GM19467 (cell line): ENCODE results near the gene GGT1.
"Not testable (repeated sequence)": the region's sequence is repeated elsewhere in the genome, so short reads cannot be mapped to it uniquely, and the experiment has no call there.

Source experiments
- ATAC-seq: cut with Tn5 transposase; IDR thresholded peaks from one replicate; pipeline ENCODE4 v1.9.1; 2021; ENCODE audit warnings: mild to moderate bottlenecking, moderate library complexity; ENCODE audit not compliant: unreplicated experiment

Gene GGT1

DNA sequence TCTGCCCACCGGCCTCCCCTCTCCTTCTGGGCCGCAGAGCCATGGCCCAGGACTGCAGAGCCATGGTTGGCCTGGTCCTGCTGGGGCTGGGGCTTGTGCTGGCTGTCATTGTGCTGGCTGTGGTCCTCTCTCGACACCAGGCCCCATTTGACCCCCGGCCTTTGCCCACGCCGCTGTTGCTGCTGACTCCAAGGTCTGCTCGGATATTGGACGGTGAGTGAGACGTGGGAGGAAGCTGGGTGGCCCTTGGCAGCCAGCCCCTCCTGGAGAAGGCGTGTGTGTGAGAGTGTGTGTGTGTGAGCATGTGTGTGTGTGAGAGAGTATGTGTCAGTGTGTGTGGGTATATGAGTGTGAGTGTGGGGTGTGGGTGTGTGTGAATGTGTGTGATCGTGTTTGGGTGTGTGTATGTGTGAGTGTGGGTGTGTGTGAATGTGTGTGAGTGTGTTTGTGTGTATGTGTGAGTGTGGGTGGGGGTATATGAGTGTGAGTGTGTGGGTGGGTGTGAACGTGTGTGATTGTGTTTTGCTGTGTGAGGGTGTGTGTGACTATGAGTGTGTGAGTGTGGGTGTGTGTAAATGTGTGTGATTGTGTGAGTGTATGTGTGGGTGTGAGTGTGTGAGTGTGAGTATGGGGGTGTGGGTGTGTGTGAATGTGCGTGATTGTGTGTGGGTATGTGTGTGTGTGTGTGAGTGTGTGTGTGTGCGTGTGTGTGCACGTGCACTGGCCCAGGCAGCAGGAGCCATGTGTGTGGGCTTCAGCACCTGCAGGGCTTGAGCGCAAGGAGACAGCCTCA, 30.4 kb downstream of the GGT1 start:
- not testable (repeated sequence) for ATAC-seq

DNA sequence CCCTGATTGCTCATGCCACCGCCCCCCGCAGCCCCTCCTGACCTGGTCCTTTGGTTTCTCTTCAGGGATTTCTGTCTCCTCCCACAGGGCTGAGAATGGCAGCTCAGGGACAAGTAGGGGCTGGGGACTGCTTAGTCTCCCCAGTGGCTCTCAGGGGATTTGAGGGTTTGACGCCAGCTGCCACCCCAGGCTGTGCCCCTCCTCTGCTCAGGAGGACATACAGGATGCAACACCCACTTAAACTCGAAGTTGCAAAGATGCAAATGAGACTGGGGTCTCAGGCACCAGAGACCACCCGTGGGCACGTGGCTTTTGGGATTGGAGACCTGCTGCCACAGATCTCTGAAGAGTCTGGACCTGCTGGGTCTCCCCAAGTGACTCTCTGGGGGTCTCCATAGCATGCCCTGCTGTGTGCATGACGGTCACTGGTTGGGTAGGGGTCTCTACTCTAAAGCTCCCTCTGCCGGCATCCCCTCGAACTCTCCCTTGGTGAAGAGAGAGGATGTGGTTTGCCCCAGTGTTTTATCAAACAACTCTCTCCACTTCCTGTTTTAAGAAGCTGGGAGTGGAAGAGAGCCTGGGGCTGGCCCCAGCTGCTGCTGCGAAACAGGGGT, 31.9 kb downstream of the GGT1 start:
- not testable (repeated sequence) for ATAC-seq

DNA sequence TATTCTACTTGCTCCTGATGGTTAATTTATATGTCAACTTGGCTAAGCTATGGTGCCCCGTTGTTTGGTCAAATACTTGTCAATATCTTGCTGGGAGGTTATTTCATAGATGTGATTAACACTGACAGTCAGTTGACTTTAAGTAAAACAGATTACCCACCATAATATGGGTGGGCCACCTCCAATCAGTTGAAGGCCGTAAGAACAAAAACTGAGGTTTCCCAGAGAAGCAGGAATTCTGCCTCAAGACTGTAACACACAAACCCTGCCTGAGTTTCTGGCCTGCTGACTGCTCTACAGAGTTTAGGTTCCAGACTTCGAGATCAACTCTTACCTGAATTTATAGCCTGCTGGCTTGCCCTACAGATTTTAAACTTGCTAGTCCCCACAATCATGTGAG, 33.5 kb downstream of the GGT1 start:
- ATAC-seq, result not testable (repeated sequence)

DNA sequence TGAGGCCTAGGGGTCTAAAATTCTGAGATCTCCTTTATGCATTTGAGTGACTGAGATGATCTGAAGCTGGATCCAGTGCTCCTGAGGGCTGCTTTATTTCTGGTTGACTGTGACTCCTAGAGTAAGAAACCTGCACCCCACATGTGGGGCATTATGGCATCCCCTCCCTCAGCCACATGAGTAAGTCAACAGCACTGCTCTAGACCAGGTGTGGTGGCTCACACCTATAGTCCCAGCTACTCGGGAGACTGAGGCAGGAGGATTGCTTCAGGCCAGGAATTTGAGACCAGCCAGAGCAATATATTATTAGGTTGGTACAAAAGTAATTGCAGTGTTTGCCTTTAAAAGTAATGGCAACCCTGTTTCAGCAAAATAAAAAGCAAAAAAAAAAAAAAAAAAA, 39.3 kb downstream of the GGT1 start:
- not testable (repeated sequence) for ATAC-seq

GRCh38 chr22:24644409-24644808, 41.4 kb downstream of the GGT1 start:
- not testable (repeated sequence) for ATAC-seq

DNA sequence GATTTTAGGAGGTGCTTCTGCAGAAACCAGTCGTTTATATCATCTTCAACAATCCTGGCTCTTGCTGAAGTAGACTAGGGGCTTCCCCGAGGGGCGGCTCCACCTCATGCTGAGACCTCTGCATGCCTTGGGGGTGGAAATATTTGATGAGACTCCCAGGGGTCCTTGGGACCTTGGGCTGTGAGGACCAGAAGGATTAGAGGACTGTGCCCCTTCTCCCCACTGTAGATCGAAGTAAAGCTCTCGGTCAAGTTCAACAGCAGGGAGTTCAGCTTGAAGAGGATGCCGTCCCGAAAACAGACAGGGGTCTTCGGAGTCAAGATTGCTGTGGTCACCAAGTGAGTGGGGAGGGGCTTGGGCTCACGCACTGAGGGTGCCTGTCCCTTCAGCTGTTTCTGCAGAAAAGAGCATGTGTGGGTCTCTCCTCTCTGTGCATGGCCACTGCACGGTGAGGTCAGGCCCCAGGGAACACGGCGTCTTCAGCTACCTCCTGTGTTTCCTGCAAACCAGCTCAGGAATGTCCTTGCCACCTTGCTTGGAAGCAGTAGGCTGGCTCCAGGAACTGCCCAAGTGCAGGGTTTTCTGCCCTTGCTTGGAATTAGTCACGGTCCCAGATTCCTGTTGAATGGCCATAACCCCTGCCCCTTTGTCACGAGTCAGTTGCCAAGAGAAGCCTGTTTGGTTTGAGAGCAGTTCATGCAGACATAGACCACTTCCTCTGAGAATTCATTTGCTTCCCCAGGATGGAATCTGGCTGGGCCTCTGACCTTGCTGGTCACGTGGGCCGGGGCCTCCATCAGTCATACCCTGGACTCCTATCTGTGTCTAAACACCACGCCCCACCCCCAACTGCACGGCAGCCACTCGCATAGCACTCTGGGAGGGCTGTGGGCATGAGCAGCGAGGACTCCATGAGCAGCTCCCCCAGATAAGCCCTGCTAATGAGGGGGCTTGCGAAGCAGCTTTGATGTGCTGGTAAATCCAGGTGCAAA, 42.7 kb downstream of the GGT1 start:
- not testable (repeated sequence) for ATAC-seq

- not testable (repeated sequence) for ATAC-seq
These were observed 43.8 kb downstream of the GGT1 start for GRCh38 chr22:24646756-24647155.

GRCh38 chr22:24649371-24649770, 46.4 kb downstream of the GGT1 start:
- not testable (repeated sequence) for ATAC-seq

- not testable (repeated sequence) for ATAC-seq
These were observed 47.9 kb downstream of the GGT1 start for GRCh38 chr22:24650884-24651283.

GRCh38 chr22:24665395-24665794, 62.4 kb downstream of the GGT1 start:
- ATAC-seq, result not testable (repeated sequence)

DNA sequence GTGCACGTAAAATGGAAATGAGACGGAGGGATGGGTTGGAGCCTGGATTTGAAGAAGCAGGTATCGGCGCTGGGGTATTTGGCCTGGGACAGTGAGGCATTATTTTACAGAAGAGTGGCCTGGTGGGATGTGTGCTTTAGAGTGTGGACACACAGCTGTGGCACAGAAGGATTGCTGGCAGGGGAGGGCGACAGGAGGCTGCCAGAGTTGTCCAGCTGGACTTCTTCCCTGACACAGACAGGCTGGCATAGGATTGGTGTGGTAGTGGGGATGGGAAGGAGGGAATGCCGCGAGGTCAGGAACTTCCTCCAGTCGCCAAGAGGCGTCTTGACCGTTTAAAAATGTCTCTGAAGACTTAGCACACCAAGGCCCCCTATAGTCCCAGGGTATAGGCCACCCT, 64.9 kb downstream of the GGT1 start:
- ATAC-seq, result not testable (repeated sequence)

GRCh38 chr22:24672532-24672931, 69.5 kb downstream of the GGT1 start:
- ATAC-seq, result not testable (repeated sequence)
